NCI-H82 treated with DMSO at 0.1 percent for 48 hours (cell line): ENCODE results near the gene TSPO.

Source experiments
- DNase-seq: peaks from one replicate; lab custom pipeline; 2025; ENCODE audit not compliant: unreplicated experiment; lab: John Stamatoyannopoulos, UW

TSPO gene

DNA sequence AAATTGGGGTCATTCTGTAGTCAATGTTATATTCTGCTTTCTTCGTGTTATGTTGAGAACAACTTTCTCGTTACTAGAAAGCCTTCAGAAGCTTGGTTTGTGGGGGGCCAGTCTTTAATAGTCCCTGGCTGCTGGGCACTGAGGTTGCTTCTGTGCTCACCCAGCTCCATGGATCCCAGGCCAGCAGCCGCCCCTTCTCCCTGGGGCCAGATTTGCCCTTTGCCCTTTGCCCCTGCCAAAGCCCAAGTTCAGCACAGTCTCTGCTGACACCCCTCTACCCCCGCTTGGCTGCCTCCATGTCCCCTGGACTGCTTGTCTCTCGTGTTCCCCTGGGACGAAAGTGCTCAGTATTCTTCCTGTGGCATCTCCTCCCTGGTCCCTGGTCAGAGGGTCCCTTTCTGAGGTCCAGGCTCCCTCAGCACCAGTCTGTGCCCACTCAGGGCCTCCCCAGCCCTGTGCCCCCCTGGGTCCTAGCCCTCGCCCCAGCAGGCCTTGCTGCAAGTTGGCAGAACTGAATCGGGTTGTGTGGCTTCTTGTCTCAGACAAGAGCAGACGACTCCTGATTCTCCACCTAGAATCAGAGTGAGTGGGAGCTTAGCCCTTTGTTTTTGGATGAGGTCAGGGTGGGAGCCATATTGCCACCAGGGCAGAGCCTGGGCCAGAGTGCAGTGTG lies 6.7 kb downstream of the TSPO start:
- no peak for DNase-seq

DNA sequence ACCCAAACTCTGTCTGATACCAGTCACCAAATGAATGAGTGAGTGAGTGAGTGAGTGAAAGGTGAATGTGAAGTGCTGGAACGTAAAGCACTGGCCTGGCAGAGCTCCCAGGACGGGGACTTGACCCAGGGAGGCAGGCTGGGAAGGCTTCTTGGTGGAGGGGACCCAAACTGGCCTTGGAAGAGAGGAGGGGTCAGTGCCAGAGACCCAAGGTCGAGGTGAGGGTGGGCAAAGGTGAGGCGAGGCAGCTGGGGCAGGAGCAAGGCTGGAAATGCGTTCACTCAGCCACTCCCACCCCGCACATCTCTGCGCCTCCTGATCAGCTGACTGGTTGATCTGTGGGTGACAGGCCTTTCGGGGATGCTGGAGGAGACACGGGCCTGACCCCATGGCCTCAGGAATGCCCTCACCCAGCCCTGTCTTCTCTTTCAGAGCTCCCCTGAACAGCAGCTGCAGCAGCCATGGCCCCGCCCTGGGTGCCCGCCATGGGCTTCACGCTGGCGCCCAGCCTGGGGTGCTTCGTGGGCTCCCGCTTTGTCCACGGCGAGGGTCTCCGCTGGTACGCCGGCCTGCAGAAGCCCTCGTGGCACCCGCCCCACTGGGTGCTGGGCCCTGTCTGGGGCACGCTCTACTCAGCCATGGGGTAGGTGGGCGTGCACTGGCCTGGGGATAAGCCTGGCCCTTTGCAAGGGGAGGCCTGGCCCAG lies 7.6 kb downstream of the TSPO start:
- no peak for DNase-seq

DNA sequence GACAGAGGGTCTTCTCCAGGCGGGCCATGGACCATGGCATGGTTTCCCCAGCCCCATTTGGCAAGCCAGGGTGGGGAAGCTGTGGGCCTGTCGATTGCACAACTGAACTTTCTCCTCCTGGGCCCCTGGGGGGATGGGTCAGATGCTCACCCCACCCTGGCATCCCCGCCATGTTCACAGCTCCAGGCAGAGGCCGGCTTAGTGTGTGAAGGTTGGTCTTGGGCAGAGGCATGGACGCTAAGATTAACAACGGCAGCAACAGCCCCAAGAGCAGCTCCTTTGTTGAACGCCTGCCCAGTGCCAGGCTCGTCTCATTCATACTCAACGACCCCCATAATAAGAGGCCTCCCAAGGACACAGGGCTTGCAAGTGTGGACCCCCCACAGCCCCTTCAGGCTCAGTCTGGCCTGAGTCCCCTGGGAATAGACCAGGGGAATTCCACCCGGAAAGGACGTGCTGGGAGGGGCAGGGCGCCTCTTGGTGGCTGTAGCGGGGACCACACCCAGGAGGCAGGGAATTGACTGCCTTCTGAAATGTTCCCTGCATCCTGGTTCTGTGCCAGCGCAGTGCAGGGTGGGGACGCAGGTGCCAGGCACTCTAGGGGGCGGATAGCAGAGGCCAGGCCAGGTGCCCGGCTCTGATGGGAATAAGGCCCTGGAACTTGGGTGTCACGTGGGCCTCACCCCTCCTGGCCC lies 8.3 kb downstream of the TSPO start:
- no peak for DNase-seq

DNA sequence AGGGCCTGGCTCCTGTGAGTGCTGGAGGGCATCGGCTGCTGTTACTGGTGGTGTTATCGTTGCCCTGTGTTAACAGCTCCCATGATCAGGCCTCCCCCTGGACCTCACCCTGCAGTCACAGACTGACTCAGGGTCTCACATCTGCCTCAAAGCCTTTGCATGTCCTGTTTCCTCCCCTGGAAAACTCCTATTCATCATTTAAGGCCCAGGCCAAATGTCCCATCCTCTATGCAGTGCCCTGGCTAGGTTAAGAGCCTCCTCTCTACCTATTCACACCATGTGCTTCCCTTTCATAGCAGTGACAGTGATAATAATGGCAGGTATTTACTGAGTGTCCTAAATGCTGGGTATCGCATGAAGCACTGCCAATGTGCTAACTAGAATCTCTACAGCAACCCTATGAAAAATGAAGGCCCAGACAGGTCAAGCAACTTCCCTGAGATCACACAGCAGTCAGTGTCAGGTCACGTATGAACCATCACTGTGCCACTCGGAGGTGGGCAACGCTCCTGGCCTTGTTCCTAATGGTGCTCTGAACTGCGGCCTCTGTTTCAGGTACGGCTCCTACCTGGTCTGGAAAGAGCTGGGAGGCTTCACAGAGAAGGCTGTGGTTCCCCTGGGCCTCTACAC lies 9.3 kb downstream of the TSPO start:
- DNase-seq: no peak

DNA sequence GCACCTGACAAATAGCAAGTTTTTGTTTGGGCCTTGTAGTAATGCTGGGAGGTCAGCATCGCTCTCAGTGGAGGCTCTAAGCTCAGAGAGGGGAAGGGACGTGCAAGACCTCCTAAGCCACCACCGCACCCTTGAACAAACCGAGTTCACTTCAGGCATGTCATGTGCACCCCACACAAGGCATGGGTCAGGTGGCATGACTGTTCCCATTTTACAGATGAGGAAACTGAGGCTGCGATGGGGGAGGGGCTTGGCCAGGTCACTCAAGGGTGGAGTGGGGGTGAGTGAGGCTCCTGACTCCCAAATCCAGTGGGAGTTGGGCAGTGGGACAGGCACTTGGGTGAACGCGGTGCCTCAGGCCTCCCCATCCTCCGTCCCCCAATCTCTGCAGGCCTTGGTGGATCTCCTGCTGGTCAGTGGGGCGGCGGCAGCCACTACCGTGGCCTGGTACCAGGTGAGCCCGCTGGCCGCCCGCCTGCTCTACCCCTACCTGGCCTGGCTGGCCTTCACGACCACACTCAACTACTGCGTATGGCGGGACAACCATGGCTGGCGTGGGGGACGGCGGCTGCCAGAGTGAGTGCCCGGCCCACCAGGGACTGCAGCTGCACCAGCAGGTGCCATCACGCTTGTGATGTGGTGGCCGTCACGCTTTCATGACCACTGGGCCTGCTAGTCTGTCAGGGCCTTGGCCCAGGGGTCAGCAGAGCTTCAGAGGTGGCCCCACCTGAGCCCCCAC lies 11.2 kb downstream of the TSPO start:
- DNase-seq: no peak

DNA sequence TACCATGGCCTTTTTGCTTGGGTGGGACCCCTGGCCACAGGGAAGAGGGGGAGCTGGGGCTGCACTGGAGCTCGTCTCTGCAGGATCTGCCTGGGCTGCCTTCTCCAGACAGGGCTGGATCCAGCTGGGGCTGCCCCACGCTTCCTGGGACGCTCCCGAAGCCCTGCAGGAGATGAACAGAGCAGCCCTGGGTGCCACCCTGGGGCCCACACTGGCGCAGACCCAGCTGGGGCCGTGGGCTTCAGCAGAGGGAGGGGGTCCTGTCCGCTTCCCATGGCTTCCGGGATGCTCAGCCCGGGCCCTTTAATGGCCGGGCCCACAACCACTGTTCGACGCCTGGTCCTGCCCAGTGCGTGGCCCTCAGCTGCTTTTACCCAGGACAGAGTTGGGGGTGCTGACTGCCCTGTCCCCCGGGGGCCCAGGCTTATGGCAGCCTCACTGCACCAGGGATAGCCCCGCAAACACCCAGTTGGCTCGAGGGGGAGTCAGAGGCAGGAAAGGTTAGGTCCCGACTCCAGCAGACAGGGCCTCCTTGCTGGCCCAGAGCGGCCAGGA lies 12.0 kb downstream of the TSPO start:
- no peak for DNase-seq

DNA sequence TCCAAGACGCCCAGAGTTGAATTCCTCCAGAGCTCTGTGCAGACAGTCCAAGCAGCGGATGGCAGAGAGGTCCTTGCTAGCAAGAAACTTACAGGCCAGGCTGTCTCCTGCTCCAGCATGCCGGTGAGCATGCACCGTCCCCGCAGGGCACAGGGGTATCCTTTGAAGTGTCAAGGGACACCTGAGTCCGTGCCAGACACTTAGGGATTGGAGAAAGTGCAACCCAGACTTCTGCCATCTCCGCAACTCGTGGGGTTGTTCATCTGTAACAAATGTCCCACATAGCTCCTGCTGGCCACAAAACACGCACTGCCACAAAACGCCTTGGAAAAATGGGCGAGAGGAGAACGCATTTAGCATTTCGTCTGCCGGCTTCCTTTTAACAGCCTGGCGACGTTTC lies 13.3 kb downstream of the TSPO start:
- no peak for DNase-seq

DNA sequence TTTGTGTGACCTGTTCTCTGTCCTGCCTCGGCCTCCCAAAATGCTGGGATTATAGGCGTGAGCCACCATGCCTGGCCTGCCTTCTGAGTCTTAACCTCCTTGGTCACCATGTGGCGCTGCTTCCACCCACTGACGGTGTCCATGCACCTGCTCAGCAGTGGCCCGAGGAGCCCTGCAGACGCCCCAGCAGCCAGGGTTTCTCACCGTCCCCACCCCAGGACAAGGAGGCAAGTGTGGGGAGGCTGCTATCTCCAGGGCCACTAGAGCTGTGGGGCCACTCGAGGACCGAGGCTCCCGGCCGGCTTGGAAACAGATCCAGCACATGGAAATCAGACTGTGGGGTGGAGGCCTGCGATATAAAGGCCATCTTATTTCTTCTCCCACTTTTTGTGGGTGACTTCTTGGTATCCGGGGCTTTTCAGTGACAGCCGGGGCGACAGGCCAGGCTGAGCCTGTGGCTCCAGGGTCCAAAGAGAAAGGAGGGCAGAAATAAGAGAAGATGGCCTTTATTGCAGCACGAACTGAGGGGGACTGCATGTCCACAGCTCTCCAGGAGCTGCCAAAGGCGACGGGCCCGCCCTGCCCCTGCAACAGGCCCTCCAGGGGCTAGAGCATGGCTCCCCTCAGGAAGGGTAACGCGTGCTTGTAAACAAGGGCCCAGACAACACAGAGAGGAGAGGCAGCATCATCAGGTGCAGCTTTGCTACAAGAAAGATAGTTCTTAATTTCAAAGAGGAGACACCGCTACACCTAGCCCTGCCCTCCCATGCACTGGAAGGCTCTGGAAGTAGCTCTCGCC lies 15.0 kb downstream of the TSPO start:
- no peak for DNase-seq

DNA sequence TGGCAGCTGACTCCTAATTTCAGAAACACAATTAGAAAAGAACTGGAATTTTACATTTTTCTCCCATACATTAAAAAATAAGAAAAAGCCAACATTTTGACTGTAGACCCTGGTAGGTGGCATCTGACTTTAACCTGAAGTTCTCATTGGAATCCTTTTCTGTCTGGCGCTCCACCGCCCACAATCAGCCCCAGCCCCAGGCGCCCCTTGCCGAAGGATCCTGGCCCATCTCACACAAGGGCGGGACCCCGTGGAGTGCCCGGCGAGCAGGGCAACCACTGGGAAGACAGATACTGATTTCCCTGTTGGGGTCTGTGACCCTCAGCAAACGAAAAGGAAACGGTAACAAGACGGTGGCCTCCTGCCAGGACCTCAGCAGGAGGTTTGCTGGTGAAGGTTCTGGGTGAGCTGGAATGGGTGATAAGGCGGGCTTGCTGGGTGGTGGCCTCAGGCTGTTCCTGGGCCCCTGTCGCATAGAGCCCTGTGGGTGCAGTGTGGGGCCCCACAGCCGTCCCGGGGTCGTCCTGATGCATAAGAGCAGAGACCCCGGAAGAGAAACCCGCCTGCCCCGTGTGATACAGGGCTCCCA lies 15.7 kb downstream of the TSPO start:
- no peak for DNase-seq

DNA sequence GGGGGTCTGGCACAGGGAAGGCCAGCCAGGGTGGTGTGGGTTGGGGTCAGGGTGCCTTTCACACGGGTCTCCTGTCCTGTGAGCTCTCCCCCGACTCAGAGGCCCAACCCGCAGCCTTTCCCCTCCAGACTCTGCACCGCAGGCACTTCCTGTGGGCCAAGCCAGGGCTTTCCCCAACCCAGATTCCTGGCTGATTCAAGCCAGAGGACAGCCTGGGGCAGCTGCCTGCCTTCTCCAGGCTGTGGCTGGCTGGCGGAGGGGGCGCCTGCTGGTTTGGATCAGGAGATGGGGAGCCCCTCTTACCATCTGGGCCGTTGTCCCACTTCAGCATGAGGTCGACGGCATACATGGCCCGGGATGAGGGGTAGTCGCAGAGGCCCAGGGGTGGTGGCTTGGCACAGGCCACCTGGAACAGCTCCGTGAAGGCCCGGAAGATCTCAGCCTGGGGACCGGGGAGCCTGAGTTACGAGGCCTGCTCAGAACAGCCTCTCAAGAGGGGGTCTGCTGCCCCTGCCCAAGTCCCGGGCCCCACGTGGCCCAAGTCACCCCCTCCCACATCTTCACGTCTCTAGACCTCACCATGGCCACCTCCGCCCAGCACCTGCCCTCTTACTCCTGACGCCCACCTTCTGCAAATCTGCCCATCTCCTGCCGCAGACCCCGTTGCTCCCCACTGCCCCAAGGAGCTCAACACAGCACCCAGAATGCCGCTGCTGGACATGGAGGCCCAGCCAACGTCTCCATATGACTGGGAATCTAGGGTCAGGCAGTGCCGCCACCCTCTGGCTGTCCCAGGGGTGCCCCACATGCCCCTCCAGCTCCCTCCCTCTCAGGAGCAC lies 17.3 kb downstream of the TSPO start:
- DNase-seq: no peak

DNA sequence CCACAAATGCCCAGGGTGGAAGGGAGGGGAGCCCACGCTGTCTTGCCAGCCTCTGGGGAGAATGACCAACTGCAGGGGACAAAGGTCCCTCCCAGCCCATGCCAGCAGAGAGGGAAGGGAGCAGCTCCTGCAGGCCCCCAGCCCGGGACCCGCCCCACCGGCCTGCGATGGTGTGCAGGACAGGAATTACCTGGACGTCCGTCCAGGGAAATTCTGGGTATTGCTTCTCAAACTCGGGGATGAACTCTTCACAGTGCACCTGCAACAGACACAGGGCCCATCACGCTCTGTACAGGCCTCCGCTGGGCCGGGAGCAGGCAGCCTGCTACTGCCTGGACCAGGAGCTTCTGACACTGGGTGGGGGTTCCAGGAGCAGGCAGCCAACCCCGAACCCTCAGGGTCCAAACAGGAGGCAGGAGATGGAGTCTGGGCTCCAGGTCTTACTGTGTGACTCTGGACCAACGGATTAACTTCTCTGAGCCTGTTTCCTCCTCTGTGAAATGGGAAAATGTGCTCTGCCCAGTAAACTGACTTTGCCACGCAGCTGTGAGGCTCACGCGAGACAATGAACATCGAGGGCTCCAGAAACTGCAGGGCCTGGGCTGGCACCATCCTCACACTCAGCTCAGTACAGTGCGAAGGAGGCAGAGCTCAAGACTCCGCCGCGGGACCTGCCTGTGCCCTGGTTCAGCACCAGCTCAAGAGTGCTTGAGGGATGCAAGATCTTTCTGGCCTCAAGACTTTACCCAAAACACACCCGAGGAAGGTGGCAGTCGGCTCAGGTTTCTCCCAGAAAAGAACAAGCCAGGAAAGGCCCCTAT lies 18.2 kb downstream of the TSPO start:
- DNase-seq: no peak

DNA sequence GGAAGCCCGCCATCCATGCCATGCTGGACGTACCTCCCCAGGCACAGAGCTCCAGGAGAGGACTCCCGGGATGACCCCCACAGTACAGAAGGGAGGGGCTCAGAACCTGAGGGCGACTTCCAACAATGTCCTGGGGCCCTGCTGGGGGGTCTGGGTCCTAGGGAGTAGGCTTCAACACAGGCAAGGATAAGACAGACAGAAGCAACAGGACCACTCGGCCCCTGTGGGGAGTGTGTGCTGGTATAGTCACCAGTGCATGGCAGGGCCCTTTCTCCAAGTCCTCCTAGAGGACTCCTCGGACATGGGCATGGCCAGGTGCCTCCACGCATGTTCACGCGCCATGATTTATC lies 18.7 kb downstream of the TSPO start:
- no peak for DNase-seq

DNA sequence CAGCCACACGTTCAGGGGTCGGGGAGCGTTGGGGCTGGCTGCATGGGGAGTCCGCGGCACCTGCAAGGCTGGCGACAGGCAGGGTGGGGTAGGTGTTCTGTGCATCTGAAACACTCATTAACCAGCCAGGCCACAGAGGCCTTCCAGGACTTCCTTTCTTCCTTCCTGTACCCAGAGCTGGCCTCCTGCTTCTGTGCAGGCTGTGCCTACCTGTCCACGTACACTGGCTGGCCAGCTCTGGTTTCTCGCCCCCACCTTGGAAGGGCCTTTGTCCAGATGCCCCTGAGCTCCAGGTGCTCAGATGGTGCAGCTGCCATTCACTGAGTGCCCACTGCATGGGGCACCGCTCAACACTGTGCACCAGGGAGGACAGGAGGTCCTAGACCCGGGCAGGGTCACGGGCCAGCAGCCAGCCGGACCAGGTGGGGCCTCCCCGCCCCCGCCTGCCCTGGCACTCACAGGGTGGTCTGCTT lies 19.7 kb downstream of the TSPO start:
- DNase-seq: no peak

DNA sequence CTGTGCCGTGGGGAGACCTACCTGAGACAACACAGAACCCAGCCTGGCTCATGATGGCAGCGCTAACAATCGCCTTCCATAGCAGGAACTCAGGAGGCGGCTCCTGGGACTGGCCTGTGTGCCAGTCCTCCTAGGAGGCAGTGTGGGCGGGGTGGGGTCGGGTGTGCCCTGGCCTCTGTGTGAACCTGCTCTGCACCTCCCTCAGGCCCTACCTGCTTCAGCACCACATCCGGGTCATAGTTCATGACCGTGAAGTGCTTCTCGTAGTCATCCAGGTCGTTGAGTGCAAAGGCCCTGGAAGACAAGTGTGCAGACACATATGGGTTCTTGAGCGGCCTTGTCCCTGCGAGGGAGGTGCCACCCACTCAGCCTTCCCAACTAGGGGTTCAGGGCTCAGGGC lies 20.2 kb downstream of the TSPO start:
- no peak for DNase-seq

DNA sequence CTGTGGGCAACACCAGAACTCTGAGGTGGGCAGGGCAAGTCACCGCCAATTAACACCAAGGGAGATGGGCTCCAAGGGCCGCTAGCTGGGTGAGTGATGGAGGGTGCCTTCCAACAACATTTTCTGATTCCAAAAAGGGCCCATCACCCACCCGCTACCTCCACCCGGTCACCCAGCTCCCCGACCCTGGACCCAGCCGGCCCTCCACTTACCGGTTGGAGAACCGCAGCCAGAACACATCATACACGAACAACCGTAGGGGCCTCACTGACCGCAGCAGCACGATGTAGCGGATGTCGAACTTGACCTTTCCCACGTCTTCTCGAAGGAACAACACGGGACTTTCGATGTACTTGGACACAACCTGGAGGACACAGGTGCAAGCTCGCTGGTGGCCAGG lies 20.8 kb downstream of the TSPO start:
- DNase-seq: no peak

DNA sequence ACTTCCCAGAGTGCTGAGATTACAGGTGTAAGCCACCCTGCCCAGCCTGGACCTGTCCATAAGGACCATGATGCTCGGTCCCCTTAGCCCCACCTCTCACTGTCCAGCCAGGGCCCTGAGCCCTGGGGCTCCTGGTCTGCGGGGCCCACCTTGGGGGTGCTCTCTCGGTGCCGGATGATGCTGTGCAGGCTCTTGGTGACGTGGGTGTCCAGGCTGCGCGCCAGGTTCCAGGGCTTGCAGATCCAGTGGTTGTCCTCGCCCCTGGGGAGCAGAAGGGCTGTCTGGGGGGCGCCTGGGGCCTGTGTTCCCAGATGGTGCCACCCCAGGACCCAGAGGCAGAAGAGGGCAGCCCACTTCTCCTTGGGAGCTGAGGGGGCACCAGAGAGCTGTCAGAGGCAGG lies 22.2 kb downstream of the TSPO start:
- no peak for DNase-seq

DNA sequence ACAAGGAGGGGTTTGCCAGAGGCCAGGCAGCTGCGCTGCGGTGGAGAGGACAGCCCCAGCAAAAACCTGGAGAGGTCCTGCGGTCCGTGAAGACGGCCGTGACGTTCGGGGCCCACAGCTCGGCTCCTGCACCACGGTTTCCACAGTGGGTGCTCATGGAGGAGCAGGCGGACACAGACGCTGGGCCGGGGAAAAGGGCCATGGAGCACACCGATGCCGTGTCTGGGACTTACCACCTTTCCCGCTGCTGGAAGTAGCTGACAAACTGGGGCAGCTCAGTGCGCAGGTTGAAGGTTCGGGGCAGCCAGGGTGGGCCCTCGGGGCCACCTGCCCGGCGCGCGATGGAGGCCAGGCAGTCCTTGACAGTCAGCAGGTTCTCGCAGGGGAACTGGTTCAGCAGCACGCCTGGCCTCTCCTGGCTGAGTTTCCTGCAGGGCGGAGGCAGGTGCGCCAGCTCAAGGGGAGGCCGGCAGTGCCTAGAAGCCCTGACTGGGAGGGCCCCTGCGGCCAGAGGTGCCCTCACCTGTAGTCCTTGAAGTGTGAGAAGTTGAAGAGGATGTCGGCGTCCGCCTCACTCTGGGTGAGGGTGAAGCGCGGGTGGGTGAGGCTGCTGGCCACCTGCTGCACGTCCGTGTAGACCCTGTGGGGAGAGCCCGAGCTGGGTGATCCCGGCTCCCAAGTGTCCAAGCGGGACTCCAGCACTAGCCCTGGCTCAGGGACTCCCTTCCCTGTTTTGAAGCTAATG lies 22.8 kb downstream of the TSPO start:
- DNase-seq: no peak
